Neural cell (in vitro differentiated cells): ENCODE results near the gene RERE. TPM values are rescaled to one million over a fixed set of nuclear protein-coding genes. Genes with fewer than 3 reads are reported as not detected.

Experiments
- H2AFZ ChIP-seq: fragments of 200-600, 300-800 bp; sonication (generic), shearing (Covaris generic); 2 replicates; pipeline ENCODE4 v1.6.0; 2014; ENCODE audit warnings: low read depth, mild to moderate bottlenecking, antibody characterized with exemption, low read length, moderate library complexity
- H3F3A ChIP-seq: fragments of 200-600 bp; shearing (Covaris generic); 2 replicates; pipeline ENCODE4 v1.6.1; 2016; ENCODE audit warnings: mild to moderate bottlenecking, moderate library complexity, mixed read lengths, antibody characterized with exemption, low read length; ENCODE audit not compliant: insufficient read depth, poor library complexity, severe bottlenecking
- H3K27ac ChIP-seq: fragments of 200-600, 300-800 bp; sonication (generic), shearing (Covaris generic); 2 replicates; pipeline ENCODE4 v1.5.1; 2014; ENCODE audit warnings: mild to moderate bottlenecking, low read length, moderate library complexity
- H3K27me3 ChIP-seq: fragments of 300-800, 200-600 bp; sonication (generic), shearing (Covaris generic); 2 replicates; pipeline ENCODE4 v1.6.0; 2014; ENCODE audit warnings: mild to moderate bottlenecking, low read depth, low read length, moderate library complexity; ENCODE audit not compliant: insufficient read depth
- H3K36me3 ChIP-seq: fragments of 300-800, 200-600 bp; sonication (generic), shearing (Covaris generic); 2 replicates; pipeline ENCODE4 v1.5.1; 2014; ENCODE audit warnings: mild to moderate bottlenecking, antibody characterized with exemption, low read length, moderate library complexity; ENCODE audit not compliant: insufficient read depth
- H3K4me2 ChIP-seq: fragments of 300-800, 200-600 bp; sonication (generic), shearing (Covaris generic); 2 replicates; pipeline ENCODE4 v1.6.0; 2014; ENCODE audit warnings: mild to moderate bottlenecking, low read length
- H3K4me3 ChIP-seq: fragments of 300-800, 200-600 bp; sonication (generic), shearing (Covaris generic); 2 replicates; pipeline ENCODE4 v1.5.1; 2014; ENCODE audit warnings: mild to moderate bottlenecking, low read length, moderate library complexity
- H3K79me2 ChIP-seq: fragments of 200-600 bp; shearing (Covaris generic); replicated peaks from 2 replicates; pipeline ENCODE4 v1.6.0; 2014; ENCODE audit warnings: mild to moderate bottlenecking, low read length, moderate library complexity; ENCODE audit not compliant: insufficient read depth
- H3K9ac ChIP-seq: fragments of 300-800, 200-600 bp; sonication (generic), shearing (Covaris generic); 2 replicates; pipeline ENCODE4 v1.6.1; 2016; ENCODE audit warnings: mild to moderate bottlenecking, low read length, mixed read lengths
- H3K9me2 ChIP-seq: fragments of 200-600 bp; shearing (Covaris generic); 2 replicates; pipeline ENCODE4 v1.6.1; 2016; ENCODE audit warnings: mild to moderate bottlenecking, low read length, mixed read lengths; ENCODE audit not compliant: insufficient read depth
- H3K9me3 ChIP-seq: fragments of 200-600, 300-800 bp; sonication (generic), shearing (Covaris generic); 2 replicates; pipeline ENCODE4 v1.6.1; 2016; ENCODE audit warnings: mild to moderate bottlenecking, mixed run types, low read length, moderate library complexity, mixed read lengths
- H4K20me1 ChIP-seq: fragments of 200-600 bp; shearing (Covaris generic); 2 replicates; pipeline ENCODE4 v1.6.1; 2016; ENCODE audit warnings: mild to moderate bottlenecking, mixed run types; ENCODE audit not compliant: insufficient read depth
- CTCF ChIP-seq: fragments of 450-650 bp; IDR thresholded peaks from 2 replicates; pipeline ENCODE4 v1.5.1; 2014; ENCODE audit warnings: antibody characterized with exemption, mild to moderate bottlenecking, moderate library complexity; ENCODE audit not compliant: poor library complexity, severe bottlenecking
- EP300 ChIP-seq: fragments of 450-650 bp; conservative IDR thresholded peaks from 2 replicates; pipeline ENCODE4 v1.6.1; 2014; ENCODE audit warnings: antibody characterized with exemption, mild to moderate bottlenecking, moderate library complexity; ENCODE audit not compliant: poor library complexity, severe bottlenecking
- EZH2 ChIP-seq: fragments of 200-600, 300-800 bp; shearing (Covaris generic), sonication (generic); IDR thresholded peaks from 2 replicates; pipeline ENCODE4 v1.6.1; 2014; ENCODE audit warnings: antibody characterized with exemption, low read length, borderline replicate concordance, mild to moderate bottlenecking; ENCODE audit not compliant: insufficient read depth, poor library complexity, severe bottlenecking
- MXI1 ChIP-seq: fragments of 450-650 bp; conservative IDR thresholded peaks from 2 replicates; pipeline ENCODE4 v1.6.1; 2014; ENCODE audit warnings: antibody characterized with exemption, mild to moderate bottlenecking; ENCODE audit not compliant: poor library complexity, severe bottlenecking
- POLR2AphosphoS5 ChIP-seq: IDR thresholded peaks from 2 replicates; pipeline ENCODE4 v1.6.1; 2012
- RAD21 ChIP-seq: fragments of 450-650 bp; conservative IDR thresholded peaks from 2 replicates; pipeline ENCODE4 v1.6.1; 2014; ENCODE audit warnings: antibody characterized with exemption, mild to moderate bottlenecking, moderate library complexity
- REST ChIP-seq: IDR thresholded peaks from 2 replicates; pipeline ENCODE4 v1.6.1; 2012; ENCODE audit warnings: borderline replicate concordance
- SMC3 ChIP-seq: fragments of 450-650 bp; conservative IDR thresholded peaks from 2 replicates; pipeline ENCODE4 v1.6.1; 2014; ENCODE audit warnings: antibody characterized with exemption, mild to moderate bottlenecking, moderate library complexity; ENCODE audit not compliant: poor library complexity
- TAF1 ChIP-seq: IDR thresholded peaks from 2 replicates; pipeline ENCODE4 v1.6.1; 2012; ENCODE audit warnings: low read depth
- polyA plus RNA-seq: library from polyadenylated mRNA; depleted of rRNA; stranded (reverse); fragments of >200 nt; gene quantifications from 2 replicates; pipeline ENCODE4 v1.2.3, GENCODE V29; 2014

RERE gene
- polyA plus RNA-seq, 1 donor from 2014 or later, result 21.0 TPM

- no peaks in the 10 kb centered on the region for H3F3A ChIP-seq
- TF ChIP-seq MXI1, result no peak
- TF ChIP-seq CTCF, result no peak
- no peak for TF ChIP-seq RAD21
- no peak for TF ChIP-seq SMC3
- TF ChIP-seq EZH2, result no peak
- no peak for TF ChIP-seq REST
- TF ChIP-seq POLR2AphosphoS5, result no peak
- TF ChIP-seq TAF1, result no peak
- TF ChIP-seq EP300, result no peak
- H3K9ac ChIP-seq, result no peak overlapping the region
- no peaks in the 10 kb centered on the region for H3K9me3 ChIP-seq
- no peak overlapping the region for H2AFZ ChIP-seq
- H4K20me1 ChIP-seq, result no peaks in the 10 kb centered on the region
- H3K27me3 ChIP-seq, result no peaks in the 10 kb centered on the region
- H3K79me2 ChIP-seq, result no peaks in the 10 kb centered on the region
- no peaks in the 10 kb centered on the region for H3K9me2 ChIP-seq
- H3K36me3 ChIP-seq, result peaks cover 21% of the 10 kb centered on the region
- no peak overlapping the region for H3K4me2 ChIP-seq
- no peak overlapping the region for H3K4me3 ChIP-seq
- no peak overlapping the region for H3K27ac ChIP-seq
These were observed 486.9 kb downstream of the RERE start for GRCh38 chr1:8330271-8331125.

GRCh38 chr1:8329858-8330257 is 487.6 kb downstream of the RERE start:
- H3F3A ChIP-seq, result no peaks in the 10 kb centered on the region
- H3K9me3 ChIP-seq, result no peaks in the 10 kb centered on the region
- H2AFZ ChIP-seq, result no peak overlapping the region
- no peaks in the 10 kb centered on the region for H4K20me1 ChIP-seq
- H3K4me2 ChIP-seq, result no peak overlapping the region
- TF ChIP-seq EP300, result no peak
- TF ChIP-seq POLR2AphosphoS5, result no peak
- H3K9me2 ChIP-seq, result no peaks in the 10 kb centered on the region
- no peaks in the 10 kb centered on the region for H3K27me3 ChIP-seq
- H3K9ac ChIP-seq, result no peak overlapping the region
- no peak overlapping the region for H3K4me3 ChIP-seq
- H3K79me2 ChIP-seq, result no peaks in the 10 kb centered on the region
- no peak overlapping the region for H3K27ac ChIP-seq
- H3K36me3 ChIP-seq, result peaks cover 21% of the 10 kb centered on the region
